ENCODE measurements around the gene MTOR.

Gene MTOR

DNA sequence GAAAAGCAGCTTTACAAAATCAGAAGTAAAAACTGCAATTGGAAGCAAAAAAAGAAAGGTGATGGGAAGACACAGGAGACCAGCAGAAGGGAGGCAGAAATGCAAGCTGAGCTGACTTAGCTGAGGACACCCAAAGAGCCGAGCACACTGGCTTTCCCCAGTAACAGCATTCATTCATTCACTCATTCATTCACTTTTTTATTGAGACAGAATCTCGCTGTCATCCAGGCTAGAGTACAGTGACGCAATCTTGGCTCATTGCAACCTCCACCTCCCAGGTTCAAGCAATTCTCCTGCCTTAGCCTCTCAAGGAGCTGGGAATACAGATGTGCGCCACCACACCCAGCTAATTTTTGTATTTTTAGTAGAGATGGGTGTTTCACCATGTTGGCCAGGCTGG is 65.0 kb downstream of the MTOR start:
- H3K27ac ChIP-seq: no peak overlapping the region
- no peak for TF ChIP-seq ZFX (IDR thresholded peaks at IDR 0.05)
- TF ChIP-seq, protein P1, sequence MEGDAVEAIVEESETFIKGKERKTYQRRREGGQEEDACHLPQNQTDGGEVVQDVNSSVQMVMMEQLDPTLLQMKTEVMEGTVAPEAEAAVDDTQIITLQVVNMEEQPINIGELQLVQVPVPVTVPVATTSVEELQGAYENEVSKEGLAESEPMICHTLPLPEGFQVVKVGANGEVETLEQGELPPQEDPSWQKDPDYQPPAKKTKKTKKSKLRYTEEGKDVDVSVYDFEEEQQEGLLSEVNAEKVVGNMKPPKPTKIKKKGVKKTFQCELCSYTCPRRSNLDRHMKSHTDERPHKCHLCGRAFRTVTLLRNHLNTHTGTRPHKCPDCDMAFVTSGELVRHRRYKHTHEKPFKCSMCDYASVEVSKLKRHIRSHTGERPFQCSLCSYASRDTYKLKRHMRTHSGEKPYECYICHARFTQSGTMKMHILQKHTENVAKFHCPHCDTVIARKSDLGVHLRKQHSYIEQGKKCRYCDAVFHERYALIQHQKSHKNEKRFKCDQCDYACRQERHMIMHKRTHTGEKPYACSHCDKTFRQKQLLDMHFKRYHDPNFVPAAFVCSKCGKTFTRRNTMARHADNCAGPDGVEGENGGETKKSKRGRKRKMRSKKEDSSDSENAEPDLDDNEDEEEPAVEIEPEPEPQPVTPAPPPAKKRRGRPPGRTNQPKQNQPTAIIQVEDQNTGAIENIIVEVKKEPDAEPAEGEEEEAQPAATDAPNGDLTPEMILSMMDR (conservative IDR thresholded peaks at IDR 0.05): no peak

DNA sequence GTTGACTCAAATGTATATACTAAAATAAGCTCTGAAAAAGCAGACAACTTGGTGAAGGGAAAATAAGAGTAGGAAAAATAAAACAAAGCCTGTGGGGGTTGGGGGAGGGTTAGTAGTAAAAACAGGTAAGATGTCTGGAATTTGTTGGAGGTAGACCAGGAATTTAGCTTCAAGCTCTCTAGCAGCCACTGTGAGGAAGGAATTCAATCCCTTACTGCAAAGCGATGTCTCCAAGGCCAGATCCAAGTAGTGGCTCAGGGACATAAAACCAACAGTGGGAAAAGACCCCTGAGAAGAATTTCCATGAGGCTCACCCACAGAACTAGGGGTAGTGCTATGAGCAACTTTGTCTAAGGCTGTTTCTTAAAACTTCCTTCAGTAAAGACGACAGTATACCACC is 65.4 kb downstream of the MTOR start:
- H3K27ac ChIP-seq: no peak overlapping the region

DNA sequence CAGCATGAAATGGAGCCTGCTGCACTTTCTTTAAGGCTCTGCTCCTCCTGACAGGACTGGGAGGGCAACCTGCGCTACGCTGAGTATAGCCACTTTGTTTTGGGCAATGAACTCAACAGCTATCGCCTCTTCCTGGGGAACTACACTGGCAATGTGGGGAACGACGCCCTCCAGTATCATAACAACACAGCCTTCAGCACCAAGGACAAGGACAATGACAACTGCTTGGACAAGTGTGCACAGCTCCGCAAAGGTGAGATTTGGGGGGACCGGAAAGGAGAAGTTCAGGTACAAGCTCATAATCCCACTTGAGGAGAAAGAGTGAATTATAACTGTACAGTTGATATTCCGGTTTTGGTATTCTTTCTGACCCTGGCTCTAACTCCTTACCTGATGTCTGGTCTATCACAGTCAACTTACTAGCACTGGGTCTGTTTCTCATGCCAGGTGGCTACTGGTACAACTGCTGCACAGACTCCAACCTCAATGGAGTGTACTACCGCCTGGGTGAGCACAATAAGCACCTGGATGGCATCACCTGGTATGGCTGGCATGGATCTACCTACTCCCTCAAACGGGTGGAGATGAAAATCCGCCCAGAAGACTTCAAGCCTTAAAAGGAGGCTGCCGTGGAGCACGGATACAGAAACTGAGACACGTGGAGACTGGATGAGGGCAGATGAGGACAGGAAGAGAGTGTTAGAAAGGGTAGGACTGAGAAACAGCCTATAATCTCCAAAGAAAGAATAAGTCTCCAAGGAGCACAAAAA is 67.8 kb downstream of the MTOR start:
- TF ChIP-seq, protein P1 (conservative IDR thresholded peaks at IDR 0.05): no peak
- TF ChIP-seq ZFX (IDR thresholded peaks at IDR 0.05): no peak
- H3K27ac ChIP-seq: no peak overlapping the region

More for the DNA sequence above, 65.4 kb downstream of the MTOR start:
- TF ChIP-seq, protein P1 (conservative IDR thresholded peaks at IDR 0.05): no peak
- no peak for TF ChIP-seq ZFX (IDR thresholded peaks at IDR 0.05)

DNA sequence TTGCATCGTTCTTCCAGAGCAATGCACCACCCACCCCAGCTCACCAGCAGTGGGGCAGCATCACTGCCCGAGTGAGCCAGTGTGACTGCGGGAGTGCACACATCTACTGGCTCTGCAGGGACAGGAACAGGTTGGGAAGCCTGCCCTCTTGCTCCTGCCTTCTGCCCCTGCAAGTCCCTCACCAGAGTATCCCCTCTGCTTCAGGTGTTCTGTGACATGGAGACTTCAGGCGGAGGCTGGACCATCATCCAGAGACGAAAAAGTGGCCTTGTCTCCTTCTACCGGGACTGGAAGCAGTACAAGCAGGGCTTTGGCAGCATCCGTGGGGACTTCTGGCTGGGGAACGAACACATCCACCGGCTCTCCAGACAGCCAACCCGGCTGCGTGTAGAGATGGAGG is 69.0 kb downstream of the MTOR start:
- no peak for TF ChIP-seq ZFX (IDR thresholded peaks at IDR 0.05)
- TF ChIP-seq, protein P1 (conservative IDR thresholded peaks at IDR 0.05): no peak

DNA sequence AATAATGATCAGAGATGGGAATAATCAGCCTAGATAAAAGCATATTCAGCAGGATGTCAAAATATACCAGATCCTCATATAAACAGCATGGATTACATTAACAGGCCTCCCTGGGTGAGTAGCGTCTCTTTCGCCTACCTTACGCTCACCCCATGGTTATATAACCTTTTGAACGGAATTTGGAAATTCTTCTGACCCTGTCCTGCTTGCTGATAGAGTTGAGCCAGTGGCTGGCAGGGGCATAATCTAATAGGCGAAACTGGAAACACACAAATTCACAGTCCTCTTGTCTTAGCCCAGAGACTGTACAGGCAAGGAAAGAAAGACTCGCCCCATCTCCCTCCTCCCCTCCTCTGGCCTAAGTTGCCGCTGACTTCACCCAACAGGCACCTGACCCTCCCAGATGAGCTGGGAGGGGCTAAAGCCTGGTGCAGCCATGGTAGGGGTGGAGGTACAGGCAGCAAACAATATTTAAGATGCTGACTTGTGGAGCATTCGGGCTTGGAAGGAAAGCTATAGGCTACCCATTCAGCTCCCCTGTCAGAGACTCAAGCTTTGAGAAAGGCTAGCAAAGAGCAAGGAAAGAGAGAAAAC is 73.4 kb downstream of the MTOR start, which contains the start of gene ANGPTL7:
TSS of gene ANGPTL7 (plus strand) at position 498 of the 594 bp plus-strand sequence. CDS start 225 bp downstream, outside the sequence.
- H3K27ac ChIP-seq: no peak within 1 kb of the TSS
- no peak for TF ChIP-seq ZFX (IDR thresholded peaks at IDR 0.05)
- TF ChIP-seq, protein P1 (conservative IDR thresholded peaks at IDR 0.05): no peak

More for the DNA sequence above, 69.0 kb downstream of the MTOR start:
- no peak overlapping the region for H3K27ac ChIP-seq

DNA sequence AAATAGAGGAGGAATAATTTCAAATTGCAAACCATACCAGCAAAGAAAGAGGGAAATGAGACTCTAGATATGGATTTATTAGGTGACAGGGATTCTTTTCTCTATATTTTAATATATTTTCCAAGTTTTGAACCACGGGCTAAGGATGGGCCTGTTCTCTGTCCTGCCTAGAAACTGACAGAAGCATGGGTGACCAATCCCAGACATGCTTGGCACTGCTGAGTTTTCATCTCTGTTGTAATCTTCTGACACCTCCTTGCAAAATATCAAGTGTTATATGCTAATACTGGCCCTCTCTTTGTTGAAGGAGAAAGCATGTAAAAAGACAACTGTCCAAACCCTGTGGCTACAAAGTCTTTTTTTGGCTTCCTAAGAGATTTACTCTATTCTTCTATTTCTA is 74.0 kb downstream of the MTOR start:
- H3K27ac ChIP-seq: no peak overlapping the region
- no peak for TF ChIP-seq ZFX (IDR thresholded peaks at IDR 0.05)

DNA sequence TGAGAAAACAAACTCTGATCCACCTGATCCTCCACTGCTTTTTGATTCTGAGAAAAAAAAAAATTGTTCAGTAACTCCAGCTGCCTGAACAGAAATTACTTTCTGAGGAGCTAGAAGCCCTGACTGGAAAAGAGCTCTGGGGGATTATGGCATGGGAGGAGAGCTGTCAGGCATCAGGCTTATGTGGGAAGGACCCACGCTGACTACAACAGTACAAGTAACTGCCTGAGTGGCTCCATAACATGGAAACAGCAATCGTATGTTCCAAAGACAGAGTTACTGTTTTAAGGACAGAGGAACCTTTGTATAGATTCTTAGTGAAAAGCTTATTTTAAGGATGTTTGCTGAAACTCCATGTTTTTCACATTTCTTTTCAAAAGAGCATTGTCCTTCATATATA is 74.4 kb downstream of the MTOR start:
- TF ChIP-seq ZFX (IDR thresholded peaks at IDR 0.05): no peak
- TF ChIP-seq, protein P1 (conservative IDR thresholded peaks at IDR 0.05): no peak

More for the DNA sequence above, 74.4 kb downstream of the MTOR start:
- no peak overlapping the region for H3K27ac ChIP-seq
